Activated CD4-positive, alpha-beta memory T cell treated with anti-CD3 and anti-CD28 coated beads for 36 hours (primary cell): ENCODE data around the gene NDRG3. TPM values are rescaled to one million over a fixed set of nuclear protein-coding genes. Genes with fewer than 3 reads are reported as not detected.
A peak's percentile ranks its signal among the peaks of the same experiment; 100 is the strongest.

Experiments
- CTCF ChIA-PET: fragments of 350-600 bp; sonication (Branson Sonifier 250); formaldehyde crosslinking; loops from one replicate; lab custom pipeline; 2021; ENCODE audit warnings: antibody characterized with exemption, inconsistent platforms; lab: Charles Lee
- POLR2A ChIA-PET: fragments of 350-600 bp; sonication (Branson Sonifier 250); formaldehyde crosslinking; loops from one replicate; lab custom pipeline; 2021; ENCODE audit warnings: antibody characterized with exemption; lab: Charles Lee
- DNase-seq: peaks from one replicate; pipeline ENCODE4 v3.0.0-alpha.2; 2020
- H3K27ac Mint-ChIP-seq: one replicate; pipeline ENCODE4 v1.8.0; 2021; ENCODE audit warnings: mixed read lengths
- H3K27me3 Mint-ChIP-seq: one replicate; pipeline ENCODE4 v1.8.0; 2021; ENCODE audit warnings: mixed read lengths
- H3K36me3 Mint-ChIP-seq: one replicate; pipeline ENCODE4 v1.8.0; 2021; ENCODE audit warnings: mixed read lengths
- H3K4me1 Mint-ChIP-seq: one replicate; pipeline ENCODE4 v1.8.0; 2021; ENCODE audit warnings: low read depth, mixed read lengths
- H3K4me3 Mint-ChIP-seq: one replicate; pipeline ENCODE4 v1.8.0; 2021; ENCODE audit warnings: mild to moderate bottlenecking, mixed read lengths
- H3K9me3 Mint-ChIP-seq: one replicate; pipeline ENCODE4 v1.8.0; 2021; ENCODE audit warnings: mixed read lengths
- intact Hi-C: fragments of 100-400 bp; cut with micrococcal nuclease; formaldehyde crosslinking; loops from one replicate; pipeline ENCODE4 v1.15.1; 2023
- total RNA-seq, 2 experiments: library from RNA; stranded (reverse); gene quantifications; one replicate each; pipeline ENCODE4 v1.2.3, GENCODE V29; 2021

NDRG3 gene
- total RNA-seq, 2 experiments from 2014 or later: 29.9 to 33.1 TPM

- Mint-ChIP-seq H3K4me3 (no peak overlapping the region), H3K4me1 (peaks cover 4% of the 10 kb centered on the region), H3K27ac (no peak overlapping the region), H3K27me3 (no peaks in the 10 kb centered on the region), H3K36me3 (no peaks in the 10 kb centered on the region), H3K9me3 (no peaks in the 10 kb centered on the region)
- intact Hi-C loops: loop anchor here (10.0 kb wide), 1 partner anchor 106 kb away; no protein-coding TSS in a partner anchor
- ChIA-PET CTCF (no interaction called here), POLR2A (no interaction called here)
- DNase-seq: no peak
Observed at GRCh38 chr20:36778831-36779655, 33.2 kb upstream of the NDRG3 start.

GRCh38 chr20:36777576-36777975 lies 31.7 kb upstream of the NDRG3 start:
- H3K4me1 Mint-ChIP-seq: peaks cover 9% of the 10 kb centered on the region
- intact Hi-C loops: loop anchor here (10.0 kb wide), 1 partner anchor 107 kb away; no protein-coding TSS in a partner anchor
- H3K27me3 Mint-ChIP-seq: peaks cover 2% of the 10 kb centered on the region
- no peak for DNase-seq
- ChIA-PET POLR2A (no interaction called here), CTCF (interaction anchor here (2.7 kb wide), 1 partner anchor 31 kb away, joined by 11 read pairs; no protein-coding TSS in a partner anchor)
- no peaks in the 10 kb centered on the region for H3K9me3 Mint-ChIP-seq
- H3K4me3 Mint-ChIP-seq: no peak overlapping the region
- H3K36me3 Mint-ChIP-seq: peaks cover 3% of the 10 kb centered on the region
- no peak overlapping the region for H3K27ac Mint-ChIP-seq

GRCh38 chr20:36777167-36777566 lies 31.3 kb upstream of the NDRG3 start:
- intact Hi-C loops: loop anchor here (10.0 kb wide), 1 partner anchor 108 kb away; no protein-coding TSS in a partner anchor
- POLR2A ChIA-PET: interaction anchor here (0.6 kb wide), 1 partner anchor 541 kb away, joined by 3 read pairs; no protein-coding TSS in a partner anchor
- Mint-ChIP-seq H3K4me1 (peaks cover 11% of the 10 kb centered on the region), H3K9me3 (no peaks in the 10 kb centered on the region), H3K27ac (no peak overlapping the region), H3K4me3 (no peak overlapping the region), H3K36me3 (peaks cover 3% of the 10 kb centered on the region), H3K27me3 (peaks cover 2% of the 10 kb centered on the region)
- CTCF ChIA-PET: interaction anchor here (0.6 to 2.7 kb wide), 3 partner anchors 23 to 122 kb away, joined by 4 to 11 read pairs (median 5); no protein-coding TSS in a partner anchor
- no peak for DNase-seq

GRCh38 chr20:36775826-36776225 lies 29.9 kb upstream of the NDRG3 start:
- intact Hi-C loops: loop anchor here (10.0 kb wide), 1 partner anchor 109 kb away; no protein-coding TSS in a partner anchor
- H3K4me3 Mint-ChIP-seq: no peak overlapping the region
- no peaks in the 10 kb centered on the region for H3K9me3 Mint-ChIP-seq
- H3K27me3 Mint-ChIP-seq: peaks cover 2% of the 10 kb centered on the region
- ChIA-PET CTCF (interaction anchor here (1.7 to 2.7 kb wide), 2 partner anchors 21 to 33 kb away, joined by 4 to 11 read pairs; no protein-coding TSS in a partner anchor), POLR2A (no interaction called here)
- peaks cover 21% of the 10 kb centered on the region for H3K4me1 Mint-ChIP-seq
- H3K36me3 Mint-ChIP-seq: peaks cover 3% of the 10 kb centered on the region
- no peak overlapping the region for H3K27ac Mint-ChIP-seq
- no peak for DNase-seq

GRCh38 chr20:36775196-36775595 lies 29.3 kb upstream of the NDRG3 start:
- no peak for DNase-seq
- Mint-ChIP-seq H3K27me3 (peaks cover 2% of the 10 kb centered on the region), H3K9me3 (no peaks in the 10 kb centered on the region), H3K27ac (no peak overlapping the region), H3K4me1 (peaks cover 24% of the 10 kb centered on the region), H3K4me3 (no peak overlapping the region), H3K36me3 (peaks cover 3% of the 10 kb centered on the region)
- intact Hi-C loops: loop anchor here (10.0 kb wide), 1 partner anchor 110 kb away; no protein-coding TSS in a partner anchor
- ChIA-PET POLR2A (no interaction called here), CTCF (interaction anchor here (0.9 to 1.9 kb wide), 3 partner anchors 21 to 144 kb away, joined by 3 to 6 read pairs (median 4); no protein-coding TSS in a partner anchor)

GRCh38 chr20:36773597-36774390 lies 27.9 kb upstream of the NDRG3 start, which contains the start of gene DSN1:
DSN1 (minus strand) TSS chr20:36773763; CDS start chr20:36771458, 2,305 bp downstream.
- Mint-ChIP-seq H3K27me3 (peaks cover 2% of the 10 kb centered on the region), H3K9me3 (no peaks in the 10 kb centered on the region), H3K4me3 (peak within 1 kb of the TSS; percentile 89), H3K36me3 (peaks cover 3% of the 10 kb centered on the region), H3K27ac (peak within 1 kb of the TSS; percentile 91), H3K4me1 (peaks cover 26% of the 10 kb centered on the region)
- DNase-seq: peak; percentile 99
- POLR2A ChIA-PET: interaction anchor here (0.6 to 1.7 kb wide), 11 partner anchors 19 to 820 kb away, joined by 3 to 8 read pairs (median 3); partner anchors contain the start of genes RBL1 and SLA2
- CTCF ChIA-PET: interaction anchor here (0.6 to 3.3 kb wide), 26 partner anchors 10 to 819 kb away, joined by 3 to 15 read pairs (median 4); partner anchors contain the start of genes NDRG3, RAB5IF, RBL1 and SCAND1
- intact Hi-C loops: loop anchor here (1.0 to 10.0 kb wide), 6 partner anchors 27 to 311 kb away; partner anchors contain the start of genes NDRG3 and RAB5IF

GRCh38 chr20:36773107-36773596 lies 27.3 kb upstream of the NDRG3 start:
- peaks cover 26% of the 10 kb centered on the region for H3K4me1 Mint-ChIP-seq
- intact Hi-C loops: loop anchor here (1.0 to 10.0 kb wide), 6 partner anchors 27 to 311 kb away; partner anchors contain the start of genes NDRG3 and RAB5IF
- no peak for DNase-seq
- peak overlapping the region; percentile 89 for H3K4me3 Mint-ChIP-seq
- no peak overlapping the region for H3K27ac Mint-ChIP-seq
- CTCF ChIA-PET: interaction anchor here (0.8 to 3.3 kb wide), 20 partner anchors 9 to 322 kb away, joined by 3 to 15 read pairs (median 4); partner anchors contain the start of genes NDRG3, RAB5IF, RBL1 and SLA2
- peaks cover 3% of the 10 kb centered on the region for H3K36me3 Mint-ChIP-seq
- peaks cover 2% of the 10 kb centered on the region for H3K27me3 Mint-ChIP-seq
- no peaks in the 10 kb centered on the region for H3K9me3 Mint-ChIP-seq
- POLR2A ChIA-PET: interaction anchor here (0.6 to 1.7 kb wide), 10 partner anchors 19 to 819 kb away, joined by 3 to 8 read pairs (median 3); partner anchors contain the start of genes RBL1 and SLA2

GRCh38 chr20:36770680-36771079 lies 24.8 kb upstream of the NDRG3 start:
- H3K4me1 Mint-ChIP-seq: peaks cover 26% of the 10 kb centered on the region
- H3K36me3 Mint-ChIP-seq: peaks cover 3% of the 10 kb centered on the region
- peaks cover 2% of the 10 kb centered on the region for H3K27me3 Mint-ChIP-seq
- intact Hi-C loops: loop anchor here (5.0 to 10.0 kb wide), 4 partner anchors 114 to 308 kb away; partner anchors contain the start of gene RAB5IF
- no peak overlapping the region for H3K4me3 Mint-ChIP-seq
- H3K9me3 Mint-ChIP-seq: no peaks in the 10 kb centered on the region
- POLR2A ChIA-PET: no interaction called here
- no peak overlapping the region for H3K27ac Mint-ChIP-seq
- CTCF ChIA-PET: interaction anchor here (1.4 to 4.9 kb wide), 2 partner anchors 16 to 34 kb away, joined by 3 to 25 read pairs; no protein-coding TSS in a partner anchor
- DNase-seq: no peak

GRCh38 chr20:36768768-36769430 lies 23.0 kb upstream of the NDRG3 start:
- Mint-ChIP-seq H3K4me3 (no peak overlapping the region), H3K27ac (no peak overlapping the region), H3K4me1 (peaks cover 22% of the 10 kb centered on the region), H3K36me3 (peaks cover 8% of the 10 kb centered on the region), H3K9me3 (no peaks in the 10 kb centered on the region), H3K27me3 (peaks cover 2% of the 10 kb centered on the region)
- DNase-seq: no peak
- intact Hi-C loops: no loop called here
- POLR2A ChIA-PET: interaction anchor here (0.7 kb wide), 1 partner anchor 126 kb away, joined by 4 read pairs; no protein-coding TSS in a partner anchor
- CTCF ChIA-PET: interaction anchor here (0.8 to 4.9 kb wide), 4 partner anchors 14 to 156 kb away, joined by 4 to 25 read pairs (median 4); a partner anchor contains a TSS

GRCh38 chr20:36761125-36761524 lies 15.2 kb upstream of the NDRG3 start:
- no peaks in the 10 kb centered on the region for H3K27me3 Mint-ChIP-seq
- CTCF ChIA-PET: no interaction called here
- H3K4me3 Mint-ChIP-seq: no peak overlapping the region
- H3K36me3 Mint-ChIP-seq: peaks cover 27% of the 10 kb centered on the region
- no peak for DNase-seq
- POLR2A ChIA-PET: no interaction called here
- no peak overlapping the region for H3K27ac Mint-ChIP-seq
- intact Hi-C loops: no loop called here
- no peaks in the 10 kb centered on the region for H3K9me3 Mint-ChIP-seq
- peaks cover 4% of the 10 kb centered on the region for H3K4me1 Mint-ChIP-seq
